OCI-LY3 (cell line): Measurements from ENCODE around the gene ANKS1B.
A peak's percentile ranks its signal among the peaks of the same experiment; 100 is the strongest.

Source experiments
- H2AFZ ChIP-seq: fragments of 200-600, 300-600 bp; shearing (Covaris generic); 2 replicates; pipeline ENCODE4 v1.6.0; 2014; ENCODE audit warnings: antibody characterized with exemption, low read depth, low read length
- H3K27ac ChIP-seq: fragments of 200-600, 300-600 bp; sonication (generic); 2 replicates; pipeline ENCODE4 v1.5.1; 2014; ENCODE audit warnings: mild to moderate bottlenecking, low read length, moderate library complexity, mixed read lengths
- H3K27me3 ChIP-seq: fragments of 200-600, 300-600 bp; sonication (generic); 2 replicates; pipeline ENCODE4 v1.6.1; 2014; ENCODE audit warnings: low read depth, low read length, mixed read lengths
- H3K36me3 ChIP-seq: fragments of 200-600, 300-600 bp; sonication (generic); replicated peaks from 2 replicates; pipeline ENCODE3; 2014; ENCODE audit warnings: low read depth, low read length, mixed read lengths
- H3K4me1 ChIP-seq: fragments of 300-600, 200-600 bp; sonication (generic); 2 replicates; pipeline ENCODE4 v1.6.1; 2014; ENCODE audit warnings: low read length, mixed read lengths
- H3K4me2 ChIP-seq: fragments of 200-600, 300-600 bp; sonication (generic); 2 replicates; pipeline ENCODE4 v1.6.1; 2014; ENCODE audit warnings: low read length, mixed read lengths
- H3K4me3 ChIP-seq: fragments of 300-600, 200-600 bp; sonication (generic); 2 replicates; pipeline ENCODE4 v1.5.1; 2014; ENCODE audit warnings: antibody characterized with exemption, mild to moderate bottlenecking, low read length, moderate library complexity
- H3K79me2 ChIP-seq: fragments of 300-600, 200-600 bp; shearing (Covaris generic); 2 replicates; pipeline ENCODE4 v1.6.1; 2014; ENCODE audit warnings: mild to moderate bottlenecking, low read length, mixed read lengths
- H3K9ac ChIP-seq: fragments of 300-600, 200-600 bp; shearing (Covaris generic); 2 replicates; pipeline ENCODE4 v1.6.0; 2014; ENCODE audit warnings: mild to moderate bottlenecking, low read length, moderate library complexity
- H3K9me3 ChIP-seq: fragments of 200-600, 300-600 bp; shearing (Covaris generic); 2 replicates; pipeline ENCODE4 v1.6.1; 2014; ENCODE audit warnings: low read length, mixed read lengths; ENCODE audit not compliant: insufficient read depth
- H4K20me1 ChIP-seq: fragments of 200-600, 300-600 bp; sonication (generic); 2 replicates; pipeline ENCODE4 v1.6.1; 2016; ENCODE audit warnings: low read length, mixed read lengths; ENCODE audit not compliant: insufficient read depth
- CTCF ChIP-seq: fragments of 200-600, 300-600 bp; sonication (generic); IDR thresholded peaks from 2 replicates; pipeline ENCODE4 v1.5.1; 2014; ENCODE audit warnings: antibody characterized with exemption, low read length, low read depth
- EZH2phosphoT487 ChIP-seq: fragments of 200-600 bp; shearing (Covaris generic); IDR thresholded peaks from 2 replicates; pipeline ENCODE4 v1.6.1; 2018; ENCODE audit warnings: antibody characterized with exemption, mixed run types, low read depth

Gene ANKS1B

GRCh38 chr12:99147130-99147529, 837.6 kb downstream of the ANKS1B start:
- Histone ChIP-seq H4K20me1 (no peaks in the 10 kb centered on the region), H3K9me3 (peaks cover 9% of the 10 kb centered on the region; the same call in 1 of the 2 replicates), H3K4me1 (peaks cover 28% of the 10 kb centered on the region), H2AFZ (no peak overlapping the region), H3K36me3 (no peaks in the 10 kb centered on the region), H3K4me3 (no peak overlapping the region), H3K9ac (no peak overlapping the region), H3K4me2 (peak overlapping the region; percentile 18), H3K27me3 (no peaks in the 10 kb centered on the region), H3K79me2 (no peaks in the 10 kb centered on the region), H3K27ac (no peak overlapping the region)
- TF ChIP-seq EZH2phosphoT487 (no peak), CTCF (no peak)

- H2AFZ ChIP-seq = no peak overlapping the region
- H3K4me3 ChIP-seq = no peak overlapping the region
- TF ChIP-seq CTCF = no peak
- no peak for TF ChIP-seq EZH2phosphoT487
Observed at GRCh38 chr12:99146730-99147129, 838.0 kb downstream of the ANKS1B start.

GRCh38 chr12:99146185-99146584, 838.6 kb downstream of the ANKS1B start:
- no peak overlapping the region for H3K4me2 ChIP-seq
- H3K4me3 ChIP-seq = no peak overlapping the region
- H3K9ac ChIP-seq = no peak overlapping the region
- TF ChIP-seq CTCF (no peak), EZH2phosphoT487 (no peak)
- H2AFZ ChIP-seq = no peak overlapping the region
- H3K36me3 ChIP-seq = no peaks in the 10 kb centered on the region
- H4K20me1 ChIP-seq = no peaks in the 10 kb centered on the region
- peaks cover 28% of the 10 kb centered on the region for H3K4me1 ChIP-seq
- no peak overlapping the region for H3K27ac ChIP-seq
- no peaks in the 10 kb centered on the region for H3K79me2 ChIP-seq
- peaks cover 13% of the 10 kb centered on the region; the same call in 1 of the 2 replicates for H3K9me3 ChIP-seq
- no peaks in the 10 kb centered on the region for H3K27me3 ChIP-seq

More at GRCh38 chr12:99146730-99147129, 838.0 kb downstream of the ANKS1B start:
- Histone ChIP-seq H3K9ac (no peak overlapping the region), H4K20me1 (no peaks in the 10 kb centered on the region), H3K9me3 (peaks cover 11% of the 10 kb centered on the region; the same call in 1 of the 2 replicates), H3K79me2 (no peaks in the 10 kb centered on the region), H3K27me3 (no peaks in the 10 kb centered on the region), H3K4me2 (peak overlapping the region; percentile 18), H3K4me1 (peaks cover 28% of the 10 kb centered on the region), H3K36me3 (no peaks in the 10 kb centered on the region), H3K27ac (no peak overlapping the region)

GRCh38 chr12:99142651-99143050, 842.1 kb downstream of the ANKS1B start:
- Histone ChIP-seq H3K4me2 (no peak overlapping the region), H2AFZ (no peak overlapping the region), H3K9ac (no peak overlapping the region), H3K9me3 (peaks cover 13% of the 10 kb centered on the region; the same call in 1 of the 2 replicates), H4K20me1 (no peaks in the 10 kb centered on the region), H3K36me3 (no peaks in the 10 kb centered on the region), H3K79me2 (no peaks in the 10 kb centered on the region), H3K27me3 (no peaks in the 10 kb centered on the region), H3K4me1 (peaks cover 22% of the 10 kb centered on the region), H3K4me3 (no peak overlapping the region), H3K27ac (no peak overlapping the region)
- no peak for TF ChIP-seq CTCF
- no peak for TF ChIP-seq EZH2phosphoT487
